NK-92 (cell line): ENCODE results near the gene OPTN.

Source experiments
- DNase-seq: peaks from one replicate; lab custom pipeline; 2025; ENCODE audit not compliant: unreplicated experiment; lab: John Stamatoyannopoulos, UW

OPTN gene

GRCh38 chr10:13182424-13182823, 82.5 kb downstream of the OPTN start:
- DNase-seq: no peak

- no peak for DNase-seq
These were observed 83.7 kb downstream of the OPTN start for GRCh38 chr10:13183625-13184024.

- no peak for DNase-seq
These were observed 84.3 kb downstream of the OPTN start for GRCh38 chr10:13184276-13184675.

- no peak for DNase-seq
These were observed 85.0 kb downstream of the OPTN start for GRCh38 chr10:13184730-13185514.

- no peak for DNase-seq
These were observed 87.2 kb downstream of the OPTN start for GRCh38 chr10:13187135-13187534.
